ENCODE data around the gene ITGA7. TPM values are rescaled to one million over a fixed set of nuclear protein-coding genes. Genes with fewer than 3 reads are reported as not detected.

ITGA7 gene
- total RNA-seq, 1 donor from 2014 or later: 2.0 TPM

GRCh38 chr12:55734595-55734994, 26.9 kb upstream of the ITGA7 start:
- Histone ChIP-seq H3K36me3 (ENCODE audit: control insufficient read depth, insufficient read depth, low read length) (no peaks in the 10 kb centered on the region), H3K27me3 (ENCODE audit: control insufficient read depth, insufficient read depth, low read length) (no peaks in the 10 kb centered on the region), H3K4me3 (ENCODE audit: low read depth, low read length) (no peak overlapping the region)
- TF ChIP-seq CTCF (IDR thresholded peaks at IDR 0.05; ENCODE audit: insufficient read depth, low read length, poor library complexity, severe bottlenecking): no peak
- no peak for DNase-seq (ENCODE audit: low read depth)

GRCh38 chr12:55733858-55734257, 26.2 kb upstream of the ITGA7 start:
- DNase-seq (ENCODE audit: low read depth): no peak
- no peak for TF ChIP-seq CTCF (IDR thresholded peaks at IDR 0.05; ENCODE audit: insufficient read depth, low read length, poor library complexity, severe bottlenecking)
- Histone ChIP-seq H3K27me3 (ENCODE audit: control insufficient read depth, insufficient read depth, low read length) (no peaks in the 10 kb centered on the region), H3K36me3 (ENCODE audit: control insufficient read depth, insufficient read depth, low read length) (no peaks in the 10 kb centered on the region), H3K4me3 (ENCODE audit: low read depth, low read length) (no peak overlapping the region)

GRCh38 chr12:55733021-55733555, 25.4 kb upstream of the ITGA7 start:
- no peak for DNase-seq (ENCODE audit: low read depth)
- Histone ChIP-seq H3K27me3 (ENCODE audit: control insufficient read depth, insufficient read depth, low read length) (no peaks in the 10 kb centered on the region), H3K4me3 (ENCODE audit: low read depth, low read length) (no peak overlapping the region), H3K36me3 (ENCODE audit: control insufficient read depth, insufficient read depth, low read length) (no peaks in the 10 kb centered on the region)
- TF ChIP-seq CTCF (IDR thresholded peaks at IDR 0.05; ENCODE audit: insufficient read depth, low read length, poor library complexity, severe bottlenecking): no peak

GRCh38 chr12:55732288-55732687, 24.6 kb upstream of the ITGA7 start:
- Histone ChIP-seq H3K36me3 (ENCODE audit: control insufficient read depth, insufficient read depth, low read length) (no peaks in the 10 kb centered on the region), H3K4me3 (ENCODE audit: low read depth, low read length) (no peak overlapping the region), H3K27me3 (ENCODE audit: control insufficient read depth, insufficient read depth, low read length) (no peaks in the 10 kb centered on the region)
- DNase-seq (ENCODE audit: low read depth): no peak
- no peak for TF ChIP-seq CTCF (IDR thresholded peaks at IDR 0.05; ENCODE audit: insufficient read depth, low read length, poor library complexity, severe bottlenecking)

- Histone ChIP-seq H3K36me3 (ENCODE audit: control insufficient read depth, insufficient read depth, low read length) (no peaks in the 10 kb centered on the region), H3K27me3 (ENCODE audit: control insufficient read depth, insufficient read depth, low read length) (no peaks in the 10 kb centered on the region), H3K4me3 (ENCODE audit: low read depth, low read length) (peak overlapping the region; percentile 85)
- peak; percentile 17 for TF ChIP-seq CTCF (IDR thresholded peaks at IDR 0.05; ENCODE audit: insufficient read depth, low read length, poor library complexity, severe bottlenecking)
- DNase-seq (ENCODE audit: low read depth): no peak
These were observed 22.4 kb upstream of the ITGA7 start for GRCh38 chr12:55729819-55730818.
